DMS 273 treated with DMSO at 0.1 percent for 48 hours (cell line): ENCODE measurements around the gene RALGPS1.
"Not testable (repeated sequence)": the region's sequence is repeated elsewhere in the genome, so short reads cannot be mapped to it uniquely, and the experiment has no call there.

Experiments used
- DNase-seq: peaks from one replicate; lab custom pipeline; 2025; lab: John Stamatoyannopoulos, UW

RALGPS1 gene

GRCh38 chr9:127158786-127159324 lies 244.3 kb downstream of the RALGPS1 start:
- no peak for DNase-seq

GRCh38 chr9:127159325-127159801 lies 244.8 kb downstream of the RALGPS1 start:
- no peak for DNase-seq

GRCh38 chr9:127159949-127160610 lies 245.5 kb downstream of the RALGPS1 start:
- DNase-seq = no peak

- no peak for DNase-seq
These were observed 246.6 kb downstream of the RALGPS1 start for GRCh38 chr9:127161081-127161624.

GRCh38 chr9:127162046-127162863 lies 247.7 kb downstream of the RALGPS1 start:
- DNase-seq = no peak

- no peak for DNase-seq
These were observed 248.3 kb downstream of the RALGPS1 start for GRCh38 chr9:127162864-127163365.

GRCh38 chr9:127163409-127163808 lies 248.8 kb downstream of the RALGPS1 start:
- DNase-seq = no peak

- no peak for DNase-seq
These were observed 250.5 kb downstream of the RALGPS1 start for GRCh38 chr9:127165116-127165515.

GRCh38 chr9:127166111-127166510 lies 251.5 kb downstream of the RALGPS1 start:
- DNase-seq = no peak

GRCh38 chr9:127166651-127167524 lies 252.3 kb downstream of the RALGPS1 start:
- no peak for DNase-seq

- no peak for DNase-seq
These were observed 253.2 kb downstream of the RALGPS1 start for GRCh38 chr9:127167560-127168326.

- no peak for DNase-seq
These were observed 254.4 kb downstream of the RALGPS1 start for GRCh38 chr9:127168756-127169574.

- no peak for DNase-seq
These were observed 254.9 kb downstream of the RALGPS1 start for GRCh38 chr9:127169575-127169883.

- no peak for DNase-seq
These were observed 255.5 kb downstream of the RALGPS1 start for GRCh38 chr9:127170103-127170502.

- no peak for DNase-seq
These were observed 256.1 kb downstream of the RALGPS1 start for GRCh38 chr9:127170652-127171051.

GRCh38 chr9:127171348-127171747 lies 256.8 kb downstream of the RALGPS1 start:
- DNase-seq = not testable (repeated sequence)

- no peak for DNase-seq
These were observed 257.6 kb downstream of the RALGPS1 start for GRCh38 chr9:127172066-127172707.

- DNase-seq = no peak
These were observed 258.5 kb downstream of the RALGPS1 start for GRCh38 chr9:127173063-127173462.
